HepG2 (cell line): ENCODE measurements around the gene RHBG. TPM values are rescaled to one million over a fixed set of nuclear protein-coding genes. Genes with fewer than 3 reads are reported as not detected.

Experiments used
- AGO1 ChIP-seq: fragments of 200-400 bp; formaldehyde crosslinking; IDR thresholded peaks from 2 replicates; pipeline ENCODE4 v1.6.1; 2017; ENCODE audit warnings: mild to moderate bottlenecking, low read depth, low read length, moderate library complexity; ENCODE audit not compliant: poor library complexity, severe bottlenecking
- CHCHD3 ChIP-seq: sonication (generic); formaldehyde crosslinking; IDR thresholded peaks from 2 replicates; pipeline ENCODE4 v1.8.0; 2022; ENCODE audit warnings: mild to moderate bottlenecking, missing genetic modification reagents, moderate library complexity
- CHD2 ChIP-seq: IDR thresholded peaks from 2 replicates; pipeline ENCODE4 v1.6.1; 2011; ENCODE audit warnings: low read depth, low read length, improper control_type of control experiment
- CTCF ChIP-seq: sonication (generic); formaldehyde crosslinking; IDR thresholded peaks from 2 replicates; pipeline ENCODE4 v1.5.0; 2020; ENCODE audit warnings: mild to moderate bottlenecking, missing genetic modification reagents, moderate library complexity
- GABPB1 ChIP-seq: IDR thresholded peaks from 2 replicates; pipeline ENCODE4 v1.6.1; 2016; ENCODE audit warnings: mild to moderate bottlenecking, missing genetic modification reagents, moderate library complexity, missing compliant biosample characterization
- HCFC1 ChIP-seq: fragments of 150-350 bp; IDR thresholded peaks from 2 replicates; pipeline ENCODE4 v1.6.1; 2014; ENCODE audit warnings: low read depth, low read length
- HDAC1 ChIP-seq: sonication (generic); formaldehyde crosslinking; IDR thresholded peaks from 2 replicates; pipeline ENCODE4 v1.5.1; 2020; ENCODE audit warnings: mild to moderate bottlenecking, missing genetic modification reagents
- HNRNPLL ChIP-seq: fragments of 200-400 bp; formaldehyde crosslinking; IDR thresholded peaks from 2 replicates; pipeline ENCODE4 v1.6.1; 2017; ENCODE audit warnings: mild to moderate bottlenecking, low read depth, low read length; ENCODE audit not compliant: poor library complexity, severe bottlenecking
- HOXA3 ChIP-seq: sonication (generic); formaldehyde crosslinking; IDR thresholded peaks from 2 replicates; pipeline ENCODE4 v1.5.0; 2020; ENCODE audit warnings: missing genetic modification reagents
- KDM2A ChIP-seq: sonication (generic); formaldehyde crosslinking; IDR thresholded peaks from 2 replicates; pipeline ENCODE4 v1.4.0; 2020; ENCODE audit warnings: low read depth, missing genetic modification reagents, borderline replicate concordance
- MEIS2 ChIP-seq: sonication (generic); formaldehyde crosslinking; IDR thresholded peaks from 2 replicates; pipeline ENCODE4 v1.9.0; 2021; ENCODE audit warnings: mild to moderate bottlenecking, missing genetic modification reagents
- SALL1 ChIP-seq: sonication (generic); formaldehyde crosslinking; IDR thresholded peaks from 2 replicates; pipeline ENCODE4 v1.8.0; 2022; ENCODE audit warnings: mild to moderate bottlenecking, missing genetic modification reagents
- SAP130 ChIP-seq: IDR thresholded peaks from 2 replicates; pipeline ENCODE4 v1.6.1; 2016; ENCODE audit warnings: low read depth
- TAF15 ChIP-seq: fragments of 200-400 bp; formaldehyde crosslinking; IDR thresholded peaks from one replicate; pipeline ENCODE4 v1.6.1; 2018; ENCODE audit warnings: mild to moderate bottlenecking, low read depth, low read length; ENCODE audit not compliant: poor library complexity, severe bottlenecking
- TARDBP ChIP-seq: sonication (generic); formaldehyde crosslinking; IDR thresholded peaks from 2 replicates; pipeline ENCODE4 v1.8.0; 2022; ENCODE audit warnings: mild to moderate bottlenecking, missing genetic modification reagents
- TBX3 ChIP-seq: fragments of 450-650 bp; IDR thresholded peaks from 2 replicates; pipeline ENCODE4 v1.6.1; 2017; ENCODE audit warnings: antibody characterized with exemption, mild to moderate bottlenecking, inconsistent platforms, borderline replicate concordance
- XRCC5 ChIP-seq: fragments of 200-400 bp; formaldehyde crosslinking; optimal IDR thresholded peaks from 2 replicates; pipeline ENCODE3; 2017; ENCODE audit warnings: mild to moderate bottlenecking, low read length
- ZC3H13 ChIP-seq: sonication (generic); formaldehyde crosslinking; IDR thresholded peaks from 2 replicates; pipeline ENCODE4 v1.8.1; 2023; ENCODE audit warnings: mild to moderate bottlenecking, missing genetic modification reagents, moderate library complexity
- ZFY ChIP-seq: sonication (generic); formaldehyde crosslinking; IDR thresholded peaks from 2 replicates; pipeline ENCODE4 v1.4.0; 2020; ENCODE audit warnings: missing genetic modification reagents
- ZNF101 ChIP-seq: sonication (generic); formaldehyde crosslinking; IDR thresholded peaks from 2 replicates; pipeline ENCODE4 v1.4.0; 2020; ENCODE audit warnings: mild to moderate bottlenecking, low read depth, missing genetic modification reagents, borderline replicate concordance
- ZNF263 ChIP-seq: sonication (generic); formaldehyde crosslinking; IDR thresholded peaks from 2 replicates; pipeline ENCODE4 v1.4.0; 2020; ENCODE audit warnings: missing genetic modification reagents
- ZNF563 ChIP-seq: sonication (generic); formaldehyde crosslinking; IDR thresholded peaks from 2 replicates; pipeline ENCODE4 v1.8.0; 2022; ENCODE audit warnings: mild to moderate bottlenecking, moderate library complexity, missing genetic modification reagents
- ZNF768 ChIP-seq: sonication (generic); formaldehyde crosslinking; IDR thresholded peaks from 2 replicates; pipeline ENCODE4 v1.4.0; 2020; ENCODE audit warnings: missing genetic modification reagents
- polyA plus RNA-seq, 8 experiments: library from polyadenylated mRNA; depleted of rRNA in 3 of 8; stranded (reverse) in 7 of 8; unstranded in 1 of 8; fragments of >200 nt; fragmentation: Illumina TruSeq in 4 of 8; extraction: Trizol in 4 of 8; gene quantifications; 2 replicates each; pipeline versions ENCODE4 v1.2.1 to v1.2.3, GENCODE V29; 2011 to 2016; ENCODE audit warnings: low read depth in 4 of 8, missing spikeins in 1 of 8, mixed read lengths in 1 of 8; ENCODE audit not compliant: insufficient read depth in 1 of 8
- total RNA-seq, 5 experiments: library from RNA; depleted of rRNA; stranded (reverse); fragments of >200 nt; fragmentation: Illumina TruSeq; extraction: Trizol; gene quantifications; 2 replicates each; pipeline ENCODE4 v1.2.3, GENCODE V29; 2016; ENCODE audit warnings: low read depth in 1 of 5

The RHBG gene
- total and polyA plus RNA-seq, 2 of the 13 experiments (the other 11 are each of a cell fraction or from before 2014, with no cell fraction given), result 61.8 to 73.5 TPM

- TF ChIP-seq ZNF563 (CRISPR knock-in tag), result 0 out of 2 replicates have a peak, but pooled peaks have one; percentile 18
- TF ChIP-seq CTCF (CRISPR knock-in tag), result 0 out of 2 replicates have a peak, but pooled peaks have one; percentile 7
- TF ChIP-seq TARDBP (CRISPR knock-in tag), result 0 out of 2 replicates have a peak, but pooled peaks have one; percentile 33
- TF ChIP-seq ZNF101 (CRISPR knock-in tag), result no peak
- TF ChIP-seq HCFC1, result no peak
- peak; percentile 40; the same call in 1 of the 2 replicates for TF ChIP-seq ZNF263
- TF ChIP-seq AGO1, result peak; percentile 100
- TF ChIP-seq CHD2, result 0 out of 2 replicates have a peak, but pooled peaks have one; percentile 59
- no peak for TF ChIP-seq TBX3
- TF ChIP-seq HOXA3, result peak; percentile 19; the same call in 1 of the 2 replicates
- peak; percentile 15 for TF ChIP-seq TAF15
- TF ChIP-seq ZC3H13, result 0 out of 2 replicates have a peak, but pooled peaks have one; percentile 41
- TF ChIP-seq HNRNPLL, result peak; percentile 18
- peak; percentile 46 for TF ChIP-seq ZFY (CRISPR knock-in tag)
- peak; percentile 2 for TF ChIP-seq XRCC5
- TF ChIP-seq GABPB1 (CRISPR knock-in tag), result peak; percentile 48
- TF ChIP-seq SAP130 (CRISPR knock-in tag), result peak; percentile 20; the same call in 1 of the 2 replicates
- TF ChIP-seq SALL1, result peak; percentile 9; the same call in 1 of the 2 replicates
- TF ChIP-seq CHCHD3 (CRISPR knock-in tag), result 0 out of 2 replicates have a peak, but pooled peaks have one; percentile 37
- peak; percentile 34; the same call in 1 of the 2 replicates for TF ChIP-seq KDM2A (CRISPR knock-in tag)
- 0 out of 2 replicates have a peak, but pooled peaks have one; percentile 23 for TF ChIP-seq MEIS2 (CRISPR knock-in tag)
- peak; percentile 1; the same call in 1 of the 2 replicates for TF ChIP-seq ZNF768 (CRISPR knock-in tag)
- TF ChIP-seq HDAC1 (CRISPR knock-in tag), result peak; percentile 14
Observed at GRCh38 chr1:156388174-156389137, 19.4 kb downstream of the RHBG start (continued).
